ENCODE measurements around the gene SERPING1. TPM values are rescaled to one million over a fixed set of nuclear protein-coding genes. Genes with fewer than 3 reads are reported as not detected.

Gene SERPING1
- total RNA-seq (1,000 to 10,000 TPM in 1 of 2 donors, 100 to 1,000 TPM in 1; 723 to 1,015 TPM), polyA plus RNA-seq (100 to 1,000 TPM; 473 to 867 TPM)
- long read RNA-seq, donor 1, transcript SERPING1-209 (2 exons, 908 nt) = minor isoform, 33 of 457 reads
- long read RNA-seq, donor 1, transcript SERPING1-210 (6 exons, 1,004 nt) = minor isoform, 14 of 457 reads
- long read RNA-seq, donor 1, transcript SERPING1-201 (8 exons, 2,002 nt) = major isoform, 83 of 457 reads
- long read RNA-seq, donor 1, partial matches to known transcripts = 309 of 457 reads
- long read RNA-seq, donor 1, other reads (novel, unspliced or antisense) = 18 of 457 reads
- long read RNA-seq, donor 2, transcript SERPING1-201 (8 exons, 2,002 nt) = major isoform, 141 of 423 reads
- long read RNA-seq, donor 2, transcript SERPING1-210 (6 exons, 1,004 nt) = minor isoform, 7 of 423 reads
- long read RNA-seq, donor 2, transcript SERPING1-209 (2 exons, 908 nt) = minor isoform, 52 of 423 reads
- long read RNA-seq, donor 2, partial matches to known transcripts = 211 of 423 reads
- long read RNA-seq, donor 2, other reads (novel, unspliced or antisense) = 12 of 423 reads

DNA sequence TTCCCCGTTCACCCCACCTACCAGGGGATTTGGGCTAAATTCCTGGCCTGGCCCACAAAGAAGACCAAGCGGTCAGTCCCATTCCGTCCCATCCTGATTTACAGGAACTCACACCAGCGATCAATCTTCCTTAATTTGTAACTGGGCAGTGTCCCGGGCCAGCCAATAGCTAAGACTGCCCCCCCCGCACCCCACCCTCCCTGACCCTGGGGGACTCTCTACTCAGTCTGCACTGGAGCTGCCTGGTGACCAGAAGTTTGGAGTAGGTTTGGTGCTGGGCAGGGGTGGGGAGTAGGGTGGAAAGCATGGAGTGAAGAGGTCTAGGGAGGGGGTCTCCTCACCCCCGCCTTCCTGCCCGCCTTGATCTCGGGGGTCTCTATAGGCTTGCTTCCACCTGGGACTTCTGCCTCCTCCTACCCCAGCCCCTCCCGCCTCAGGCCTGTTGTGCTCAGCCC is at the start of gene SERPING1:
Gene SERPING1 (plus strand): TSS at position 225 of the 455 bp plus-strand sequence. CDS start 586 bp downstream, outside the sequence.
- 2 to 3% methylated on average over 10 of the region's 10 CpGs for WGBS, 2 donors
- peak within 1 kb of the TSS; percentile 72 to 99 for H3K27ac ChIP-seq (ENCODE audit: low read depth in 1 of 2, low read length in 2 of 2)
- H3K27me3 ChIP-seq (ENCODE audit: control insufficient read depth in 1 of 2, insufficient read depth in 2 of 2, low read length in 1 of 2) = no peaks in the 10 kb centered on the region
- H3K36me3 ChIP-seq (ENCODE audit: control insufficient read depth in 1 of 2, insufficient read depth in 2 of 2, low read length in 1 of 2) = no peaks in the 10 kb centered on the region
- no peaks in the 10 kb centered on the region for H3K9me3 ChIP-seq (ENCODE audit: control insufficient read depth, low read length)
- peak within 1 kb of the TSS; percentile 55 to 83 for H3K4me3 ChIP-seq (ENCODE audit: low read length in 2 of 2)
- ATAC-seq (ENCODE audit: low FRiP score) = peak; percentile 89
- DNase-seq = peak; percentile 83 to 89
- intact Hi-C loops (cut with DNase I) = loop anchor here (5.0 kb wide), 2 partner anchors 40 to 45 kb away; no protein-coding TSS in a partner anchor
- peaks cover 0 to 4% of the 10 kb centered on the region in 2 donors for H3K4me1 ChIP-seq (ENCODE audit: control insufficient read depth in 1 of 2, insufficient read depth in 2 of 2, low read length in 2 of 2)

DNA sequence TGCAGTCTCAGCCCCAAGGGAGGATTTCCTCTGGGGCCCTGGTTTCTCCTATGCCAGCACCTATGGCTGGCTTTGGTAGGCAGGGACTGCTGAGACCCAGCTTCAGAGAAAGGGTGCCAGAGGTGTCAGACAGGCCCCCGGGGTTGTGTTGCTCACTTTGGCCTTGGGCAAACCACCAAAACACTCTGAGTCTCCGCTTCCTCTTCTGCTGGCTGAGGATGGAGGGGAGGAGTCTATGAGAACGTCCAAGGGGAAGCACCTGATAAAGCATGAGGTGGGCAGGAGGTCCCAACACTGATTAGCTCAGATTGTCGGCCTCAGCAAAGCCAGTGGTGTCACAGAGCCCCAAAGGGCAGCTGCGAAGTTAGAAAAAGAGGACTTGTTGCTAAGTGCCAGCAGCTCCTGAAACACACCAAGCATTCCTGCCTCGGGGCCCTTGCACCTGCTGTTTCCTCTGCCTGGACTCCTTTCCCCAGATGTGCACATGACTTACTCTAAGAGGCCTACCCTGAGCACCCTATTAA is 49.6 kb upstream of the SERPING1 start:
- ATAC-seq (ENCODE audit: low FRiP score) = no peak

DNA sequence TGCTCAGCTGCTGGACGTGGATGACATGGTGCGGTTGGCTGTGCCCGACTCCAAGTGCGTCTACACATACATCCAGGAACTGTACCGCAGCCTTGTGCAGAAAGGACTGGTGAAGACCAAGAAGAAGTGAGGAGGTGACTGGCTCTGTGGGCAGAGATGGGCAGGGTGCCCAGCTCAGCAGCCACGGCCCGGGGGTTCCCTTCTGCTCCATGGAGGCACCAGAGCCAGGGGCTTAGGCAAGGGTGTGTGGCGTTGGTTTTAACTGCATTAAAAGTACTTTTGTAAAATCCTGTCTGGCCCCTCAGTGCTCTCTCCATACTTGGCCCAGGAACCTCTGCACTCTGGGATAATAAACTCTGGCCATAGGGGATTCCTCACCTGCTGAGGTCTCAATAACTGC is 47.5 kb upstream of the SERPING1 start:
- 82% methylated on average over 8 of the region's 8 CpGs for WGBS, 2 donors
- Histone ChIP-seq H3K27me3 (ENCODE audit: control insufficient read depth in 1 of 2, insufficient read depth in 2 of 2, low read length in 1 of 2) (no peaks in the 10 kb centered on the region), H3K9me3 (ENCODE audit: control insufficient read depth, low read length) (no peaks in the 10 kb centered on the region), H3K4me1 (ENCODE audit: control insufficient read depth in 1 of 2, insufficient read depth in 2 of 2, low read length in 2 of 2) (no peaks in the 10 kb centered on the region), H3K36me3 (ENCODE audit: control insufficient read depth in 1 of 2, insufficient read depth in 2 of 2, low read length in 1 of 2) (peaks cover 0 to 13% of the 10 kb centered on the region in 2 donors), H3K27ac (ENCODE audit: low read depth in 1 of 2, low read length in 2 of 2) (no peak overlapping the region), H3K4me3 (ENCODE audit: low read length in 2 of 2) (no peak overlapping the region)
- DNase-seq (peak in 1 of 2 donors; percentile 54), ATAC-seq (ENCODE audit: low FRiP score) (no peak)
- intact Hi-C loops (cut with DNase I) = loop anchor here in 1 of 2 donors (10.0 kb wide), 1 partner anchor 735 kb away; no protein-coding TSS in a partner anchor

More for the DNA sequence above, 49.6 kb upstream of the SERPING1 start:
- WGBS, 2 donors = 48 to 62% methylated on average over 6 of the region's 6 CpGs
- H3K4me3 ChIP-seq (ENCODE audit: low read length in 2 of 2) = no peak overlapping the region
- intact Hi-C loops (cut with DNase I) = no loop called here
- peak in 1 of 2 donors; percentile 32 for DNase-seq
- H3K27ac ChIP-seq (ENCODE audit: low read depth in 1 of 2, low read length in 2 of 2) = no peak overlapping the region
- no peaks in the 10 kb centered on the region for H3K27me3 ChIP-seq (ENCODE audit: control insufficient read depth in 1 of 2, insufficient read depth in 2 of 2, low read length in 1 of 2)
- H3K4me1 ChIP-seq (ENCODE audit: control insufficient read depth in 1 of 2, insufficient read depth in 2 of 2, low read length in 2 of 2) = no peaks in the 10 kb centered on the region
- H3K36me3 ChIP-seq (ENCODE audit: control insufficient read depth in 1 of 2, insufficient read depth in 2 of 2, low read length in 1 of 2) = peaks cover 0 to 7% of the 10 kb centered on the region in 2 donors
- H3K9me3 ChIP-seq (ENCODE audit: control insufficient read depth, low read length) = no peaks in the 10 kb centered on the region

- intact Hi-C loops (cut with DNase I) = loop anchor here in 1 of 2 donors (10.0 kb wide), 1 partner anchor 733 kb away; no protein-coding TSS in a partner anchor
- no peak for ATAC-seq (ENCODE audit: low FRiP score)
- Histone ChIP-seq H3K4me3 (ENCODE audit: low read length in 2 of 2) (no peak overlapping the region), H3K27ac (ENCODE audit: low read depth in 1 of 2, low read length in 2 of 2) (no peak overlapping the region), H3K36me3 (ENCODE audit: control insufficient read depth in 1 of 2, insufficient read depth in 2 of 2, low read length in 1 of 2) (peaks cover 0 to 16% of the 10 kb centered on the region in 2 donors), H3K27me3 (ENCODE audit: control insufficient read depth in 1 of 2, insufficient read depth in 2 of 2, low read length in 1 of 2) (no peaks in the 10 kb centered on the region), H3K9me3 (ENCODE audit: control insufficient read depth, low read length) (no peaks in the 10 kb centered on the region), H3K4me1 (ENCODE audit: control insufficient read depth in 1 of 2, insufficient read depth in 2 of 2, low read length in 2 of 2) (no peaks in the 10 kb centered on the region)
- no peak for DNase-seq
- WGBS, 2 donors = 93 to 96% methylated on average over 4 of the region's 4 CpGs
Observed at GRCh38 chr11:57551941-57552340, 45.5 kb upstream of the SERPING1 start.

- Histone ChIP-seq H3K4me1 (ENCODE audit: control insufficient read depth in 1 of 2, insufficient read depth in 2 of 2, low read length in 2 of 2) (no peaks in the 10 kb centered on the region), H3K27me3 (ENCODE audit: control insufficient read depth in 1 of 2, insufficient read depth in 2 of 2, low read length in 1 of 2) (no peaks in the 10 kb centered on the region), H3K4me3 (ENCODE audit: low read length in 2 of 2) (no peak overlapping the region), H3K9me3 (ENCODE audit: control insufficient read depth, low read length) (no peaks in the 10 kb centered on the region), H3K27ac (ENCODE audit: low read depth in 1 of 2, low read length in 2 of 2) (no peak overlapping the region), H3K36me3 (ENCODE audit: control insufficient read depth in 1 of 2, insufficient read depth in 2 of 2, low read length in 1 of 2) (peaks cover 0 to 16% of the 10 kb centered on the region in 2 donors)
- intact Hi-C loops (cut with DNase I) = loop anchor here in 1 of 2 donors (10.0 kb wide), 1 partner anchor 732 kb away; no protein-coding TSS in a partner anchor
- DNase-seq (no peak), ATAC-seq (ENCODE audit: low FRiP score) (no peak)
- 86 to 87% methylated on average over 5 of the region's 5 CpGs for WGBS, 2 donors
Observed at GRCh38 chr11:57552479-57552878, 45.0 kb upstream of the SERPING1 start.

GRCh38 chr11:57555393-57555792 is 42.1 kb upstream of the SERPING1 start:
- Histone ChIP-seq H3K27me3 (ENCODE audit: control insufficient read depth in 1 of 2, insufficient read depth in 2 of 2, low read length in 1 of 2) (no peaks in the 10 kb centered on the region), H3K27ac (ENCODE audit: low read depth in 1 of 2, low read length in 2 of 2) (no peak overlapping the region), H3K36me3 (ENCODE audit: control insufficient read depth in 1 of 2, insufficient read depth in 2 of 2, low read length in 1 of 2) (peaks cover 0 to 12% of the 10 kb centered on the region in 2 donors), H3K4me3 (ENCODE audit: low read length in 2 of 2) (no peak overlapping the region), H3K4me1 (ENCODE audit: control insufficient read depth in 1 of 2, insufficient read depth in 2 of 2, low read length in 2 of 2) (no peaks in the 10 kb centered on the region), H3K9me3 (ENCODE audit: control insufficient read depth, low read length) (no peaks in the 10 kb centered on the region)
- DNase-seq = no peak
- intact Hi-C loops (cut with DNase I) = loop anchor here in 1 of 2 donors (10.0 kb wide), 1 partner anchor 729 kb away; no protein-coding TSS in a partner anchor
- 79 to 94% methylated on average over 2 of the region's 2 CpGs for WGBS, 2 donors
- ATAC-seq (ENCODE audit: low FRiP score) = no peak

DNA sequence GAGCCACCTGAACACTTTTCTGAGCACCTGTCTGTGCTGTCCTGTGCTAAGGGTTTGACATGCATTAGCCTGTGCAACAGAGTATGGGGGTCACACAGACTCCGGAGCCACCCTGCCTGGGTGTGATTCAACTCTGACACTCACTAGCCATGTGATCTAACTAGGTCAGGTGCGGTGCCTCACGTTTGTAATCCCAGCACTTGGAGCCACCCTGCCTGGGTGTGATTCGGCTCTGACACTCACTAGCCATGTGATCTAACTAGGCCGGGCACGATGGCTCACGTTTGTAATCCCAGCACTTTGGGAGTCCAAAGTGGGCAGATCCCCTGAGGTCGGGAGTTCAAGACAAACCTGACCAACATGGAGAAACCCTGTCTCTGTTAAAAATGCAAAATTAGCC is 41.4 kb upstream of the SERPING1 start:
- no peaks in the 10 kb centered on the region for H3K4me1 ChIP-seq (ENCODE audit: control insufficient read depth in 1 of 2, insufficient read depth in 2 of 2, low read length in 2 of 2)
- H3K27ac ChIP-seq (ENCODE audit: low read depth in 1 of 2, low read length in 2 of 2) = no peak overlapping the region
- WGBS, 2 donors = 83 to 86% methylated on average over 8 of the region's 8 CpGs
- intact Hi-C loops (cut with DNase I) = loop anchor here in 1 of 2 donors (10.0 kb wide), 1 partner anchor 729 kb away; no protein-coding TSS in a partner anchor
- ATAC-seq (ENCODE audit: low FRiP score) = no peak
- peaks cover 0 to 12% of the 10 kb centered on the region in 2 donors for H3K36me3 ChIP-seq (ENCODE audit: control insufficient read depth in 1 of 2, insufficient read depth in 2 of 2, low read length in 1 of 2)
- no peaks in the 10 kb centered on the region for H3K27me3 ChIP-seq (ENCODE audit: control insufficient read depth in 1 of 2, insufficient read depth in 2 of 2, low read length in 1 of 2)
- no peaks in the 10 kb centered on the region for H3K9me3 ChIP-seq (ENCODE audit: control insufficient read depth, low read length)
- H3K4me3 ChIP-seq (ENCODE audit: low read length in 2 of 2) = no peak overlapping the region
- DNase-seq = no peak

- no peak overlapping the region for H3K27ac ChIP-seq (ENCODE audit: low read depth in 1 of 2, low read length in 2 of 2)
- ATAC-seq (ENCODE audit: low FRiP score) (no peak), DNase-seq (no peak)
- H3K9me3 ChIP-seq (ENCODE audit: control insufficient read depth, low read length) = no peaks in the 10 kb centered on the region
- H3K4me3 ChIP-seq (ENCODE audit: low read length in 2 of 2) = no peak overlapping the region
- intact Hi-C loops (cut with DNase I) = no loop called here
- peaks cover 0 to 2% of the 10 kb centered on the region in 2 donors for H3K36me3 ChIP-seq (ENCODE audit: control insufficient read depth in 1 of 2, insufficient read depth in 2 of 2, low read length in 1 of 2)
- 84 to 86% methylated on average over 4 of the region's 4 CpGs for WGBS, 2 donors
- no peaks in the 10 kb centered on the region for H3K27me3 ChIP-seq (ENCODE audit: control insufficient read depth in 1 of 2, insufficient read depth in 2 of 2, low read length in 1 of 2)
- no peaks in the 10 kb centered on the region for H3K4me1 ChIP-seq (ENCODE audit: control insufficient read depth in 1 of 2, insufficient read depth in 2 of 2, low read length in 2 of 2)
Observed at GRCh38 chr11:57560146-57560545, 37.3 kb upstream of the SERPING1 start.

All from aorta (tissue), 5 donors.